A673 (cell line): ENCODE data around the gene CORO7. TPM values are rescaled to one million over a fixed set of nuclear protein-coding genes. Genes with fewer than 3 reads are reported as not detected.

Experiments
- BruUV-seq: library from RNA; stranded (reverse); fragments of 400-500 nt; replicated peaks from 2 replicates; lab custom pipeline; 2021; lab: Mats Ljungman, UMichigan
- CTCF ChIA-PET: fragments of 300-600 bp; sonication (Branson Sonifier 250); formaldehyde crosslinking; loops from one replicate; lab custom pipeline; 2022; ENCODE audit warnings: antibody characterized with exemption; lab: Charles Lee
- POLR2A ChIA-PET: fragments of 300-600 bp; sonication (Branson Sonifier 250); formaldehyde crosslinking; loops from one replicate; lab custom pipeline; 2022; ENCODE audit warnings: antibody characterized with exemption; ENCODE audit not compliant: low non-redundant PET; lab: Charles Lee
- DNase-seq: peaks from one replicate; pipeline ENCODE4 v3.0.0-alpha.2; 2015; ENCODE audit warnings: low spot score
- H3K27ac ChIP-seq: fragments of 200-600 bp; sonication (generic); 2 replicates; pipeline ENCODE4 v1.5.1; 2016; ENCODE audit warnings: mixed run types, low read depth, mild to moderate bottlenecking, mixed read lengths, antibody characterized with exemption, low read length; ENCODE audit not compliant: poor library complexity, severe bottlenecking
- H3K27me3 ChIP-seq: fragments of 200-600 bp; sonication (generic); replicated peaks from 2 replicates; pipeline ENCODE4 v1.6.1; 2017; ENCODE audit warnings: mixed run types, low read depth, mild to moderate bottlenecking, mixed read lengths, antibody characterized with exemption, low read length; ENCODE audit not compliant: insufficient read depth, poor library complexity
- H3K36me3 ChIP-seq: fragments of 200-600 bp; sonication (generic); 2 replicates; pipeline ENCODE4 v1.6.1; 2016; ENCODE audit warnings: mixed run types, mild to moderate bottlenecking, mixed read lengths, antibody characterized with exemption, low read length; ENCODE audit not compliant: insufficient read depth, poor library complexity, severe bottlenecking
- H3K4me1 ChIP-seq: fragments of 200-600 bp; sonication (generic); 2 replicates; pipeline ENCODE4 v1.6.1; 2017; ENCODE audit warnings: mixed run types, mild to moderate bottlenecking, mixed read lengths, antibody characterized with exemption, low read length; ENCODE audit not compliant: insufficient read depth, poor library complexity, severe bottlenecking
- H3K4me3 ChIP-seq: fragments of 200-600 bp; sonication (generic); 2 replicates; pipeline ENCODE4 v1.5.1; 2016; ENCODE audit warnings: low read depth, mixed run types, mild to moderate bottlenecking, mixed read lengths, low read length; ENCODE audit not compliant: poor library complexity, severe bottlenecking
- H3K9me3 ChIP-seq: fragments of 200-600 bp; sonication (generic); 2 replicates; pipeline ENCODE4 v1.6.1; 2016; ENCODE audit warnings: mixed run types, low read depth, mild to moderate bottlenecking, mixed read lengths, antibody characterized with exemption, low read length; ENCODE audit not compliant: poor library complexity, severe bottlenecking
- CTCF ChIP-seq: fragments of 300-800, 200-600 bp; sonication (generic); conservative IDR thresholded peaks from 2 replicates; pipeline ENCODE4 v1.5.1; 2017; ENCODE audit warnings: low read depth, mild to moderate bottlenecking, antibody characterized with exemption, low read length, moderate library complexity, mixed read lengths
- EZH2 ChIP-seq: fragments of 200-600 bp; sonication (generic); IDR thresholded peaks from 2 replicates; pipeline ENCODE4 v1.6.1; 2017; ENCODE audit warnings: borderline replicate concordance, low read depth, mild to moderate bottlenecking, mixed read lengths, antibody characterized with exemption, low read length; ENCODE audit not compliant: poor library complexity, severe bottlenecking
- intact Hi-C: fragments of 100-400 bp; cut with micrococcal nuclease; formaldehyde crosslinking; loops from one replicate; pipeline ENCODE4 v1.10.0; 2022; ENCODE audit not compliant: unreplicated experiment
- total RNA-seq: library from RNA; stranded (reverse); gene quantifications from 2 replicates; pipeline ENCODE4 v1.2.3, GENCODE V29; 2021

The CORO7 gene
- total RNA-seq, 1 experiment from 2014 or later, result 24.4 TPM

- CTCF ChIA-PET, result no interaction called here
- BruUV-seq, result no TSS peak
- POLR2A ChIA-PET, result no interaction called here
- TF ChIP-seq CTCF, result no peak
- no peak for TF ChIP-seq EZH2
- Histone ChIP-seq H3K9me3 (no peaks in the 10 kb centered on the region), H3K4me1 (peaks cover 31% of the 10 kb centered on the region), H3K4me3 (no peak overlapping the region), H3K27ac (no peak overlapping the region), H3K36me3 (no peaks in the 10 kb centered on the region), H3K27me3 (no peaks in the 10 kb centered on the region)
- DNase-seq, result no peak
- intact Hi-C loops, result no loop called here
Observed at GRCh38 chr16:4370570-4371356, 45.6 kb downstream of the CORO7 start.

GRCh38 chr16:4370151-4370550, 46.2 kb downstream of the CORO7 start:
- H3K4me3 ChIP-seq, result no peak overlapping the region
- H3K4me1 ChIP-seq, result peaks cover 30% of the 10 kb centered on the region
- no peaks in the 10 kb centered on the region for H3K9me3 ChIP-seq
- intact Hi-C loops, result no loop called here
- H3K36me3 ChIP-seq, result no peaks in the 10 kb centered on the region
- BruUV-seq, result no TSS peak
- CTCF ChIA-PET, result no interaction called here
- no peak overlapping the region for H3K27ac ChIP-seq
- DNase-seq, result no peak
- H3K27me3 ChIP-seq, result no peaks in the 10 kb centered on the region
- POLR2A ChIA-PET, result no interaction called here
- TF ChIP-seq CTCF, result no peak
- TF ChIP-seq EZH2, result no peak

- peaks cover 20% of the 10 kb centered on the region for H3K4me1 ChIP-seq
- H3K27ac ChIP-seq, result no peak overlapping the region
- H3K4me3 ChIP-seq, result no peak overlapping the region
- no peaks in the 10 kb centered on the region for H3K27me3 ChIP-seq
- H3K9me3 ChIP-seq, result no peaks in the 10 kb centered on the region
- TF ChIP-seq CTCF (no peak), EZH2 (no peak)
- no TSS peak for BruUV-seq
- CTCF ChIA-PET, result no interaction called here
- H3K36me3 ChIP-seq, result no peaks in the 10 kb centered on the region
- POLR2A ChIA-PET, result no interaction called here
- intact Hi-C loops, result no loop called here
- no peak for DNase-seq
Observed at GRCh38 chr16:4369007-4369733, 47.2 kb downstream of the CORO7 start.
